GM21825 (cell line): Measurements from ENCODE around the gene AGFG1.

ENCODE experiments used
- ATAC-seq: cut with Tn5 transposase; IDR thresholded peaks from one replicate; pipeline ENCODE4 v1.9.1; 2021; ENCODE audit warnings: mild to moderate bottlenecking, moderate library complexity; ENCODE audit not compliant: unreplicated experiment

AGFG1 gene

GRCh38 chr2:227602358-227602757 is 130.4 kb downstream of the AGFG1 start:
- no peak for ATAC-seq

- no peak for ATAC-seq
Observed at GRCh38 chr2:227606476-227606875, 134.5 kb downstream of the AGFG1 start.

GRCh38 chr2:227607941-227608340 is 136.0 kb downstream of the AGFG1 start:
- ATAC-seq, result no peak

- peak; percentile 65 for ATAC-seq
Observed at GRCh38 chr2:227608561-227609338, 136.8 kb downstream of the AGFG1 start.

GRCh38 chr2:227610123-227610522 is 138.2 kb downstream of the AGFG1 start:
- no peak for ATAC-seq
